Activated B cell treated with CpG ODN at 0.5 μM for 24 hours (primary cell): Measurements from ENCODE around the gene GPD1L. TPM values are rescaled to one million over a fixed set of nuclear protein-coding genes. Genes with fewer than 3 reads are reported as not detected.

ENCODE experiments used
- ATAC-seq: fragments of 200-7000 bp; cut with Tn5 transposase; one replicate; pipeline ENCODE4 v1.10.0; 2021; ENCODE audit warnings: low read depth, mild to moderate bottlenecking, moderate library complexity
- CTCF ChIA-PET: fragments of 350-600 bp; sonication (Branson Sonifier 250); formaldehyde crosslinking; loops from one replicate; lab custom pipeline; 2021; ENCODE audit warnings: antibody characterized with exemption; lab: Charles Lee
- POLR2A ChIA-PET: fragments of 350-600 bp; sonication (Branson Sonifier 250); formaldehyde crosslinking; loops from one replicate; lab custom pipeline; 2021; ENCODE audit warnings: antibody characterized with exemption; lab: Charles Lee
- DNase-seq: peaks from one replicate; pipeline ENCODE4 v3.0.0; 2022
- H3K27ac Mint-ChIP-seq: one replicate; pipeline ENCODE4 v1.8.0; 2020; ENCODE audit warnings: mixed read lengths
- H3K27me3 Mint-ChIP-seq: one replicate; pipeline ENCODE4 v1.8.0; 2021; ENCODE audit warnings: mixed read lengths
- H3K36me3 Mint-ChIP-seq: one replicate; pipeline ENCODE4 v1.8.0; 2021; ENCODE audit warnings: low read depth, mixed read lengths
- H3K4me1 Mint-ChIP-seq: one replicate; pipeline ENCODE4 v1.8.0; 2021; ENCODE audit warnings: mixed read lengths
- H3K4me3 Mint-ChIP-seq: one replicate; pipeline ENCODE4 v1.8.0; 2020; ENCODE audit warnings: mild to moderate bottlenecking, mixed read lengths
- H3K9me3 Mint-ChIP-seq: one replicate; pipeline ENCODE4 v1.8.0; 2020; ENCODE audit warnings: mixed read lengths
- intact Hi-C: fragments of 100-400 bp; cut with micrococcal nuclease; formaldehyde crosslinking; loops from one replicate; pipeline ENCODE4 v1.15.1; 2024
- total RNA-seq: library from RNA; stranded (reverse); gene quantifications from 2 replicates; pipeline ENCODE4 v1.2.3, GENCODE V29; 2022
- TF ChIP-seq, protein P1 (sequence below): fragments of 200-600 bp; IDR thresholded peaks from one replicate; pipeline ENCODE4 v1.8.0; 2022; ENCODE audit warnings: antibody characterized with exemption, mild to moderate bottlenecking

GPD1L gene
- total RNA-seq, 1 donor from 2014 or later: 8.2 TPM

GRCh38 chr3:32118215-32118614 lies 11.8 kb downstream of the GPD1L start:
- TF ChIP-seq, protein P1, sequence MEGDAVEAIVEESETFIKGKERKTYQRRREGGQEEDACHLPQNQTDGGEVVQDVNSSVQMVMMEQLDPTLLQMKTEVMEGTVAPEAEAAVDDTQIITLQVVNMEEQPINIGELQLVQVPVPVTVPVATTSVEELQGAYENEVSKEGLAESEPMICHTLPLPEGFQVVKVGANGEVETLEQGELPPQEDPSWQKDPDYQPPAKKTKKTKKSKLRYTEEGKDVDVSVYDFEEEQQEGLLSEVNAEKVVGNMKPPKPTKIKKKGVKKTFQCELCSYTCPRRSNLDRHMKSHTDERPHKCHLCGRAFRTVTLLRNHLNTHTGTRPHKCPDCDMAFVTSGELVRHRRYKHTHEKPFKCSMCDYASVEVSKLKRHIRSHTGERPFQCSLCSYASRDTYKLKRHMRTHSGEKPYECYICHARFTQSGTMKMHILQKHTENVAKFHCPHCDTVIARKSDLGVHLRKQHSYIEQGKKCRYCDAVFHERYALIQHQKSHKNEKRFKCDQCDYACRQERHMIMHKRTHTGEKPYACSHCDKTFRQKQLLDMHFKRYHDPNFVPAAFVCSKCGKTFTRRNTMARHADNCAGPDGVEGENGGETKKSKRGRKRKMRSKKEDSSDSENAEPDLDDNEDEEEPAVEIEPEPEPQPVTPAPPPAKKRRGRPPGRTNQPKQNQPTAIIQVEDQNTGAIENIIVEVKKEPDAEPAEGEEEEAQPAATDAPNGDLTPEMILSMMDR: no peak
- Mint-ChIP-seq H3K27ac (no peak overlapping the region), H3K27me3 (no peaks in the 10 kb centered on the region), H3K36me3 (peaks cover 10% of the 10 kb centered on the region), H3K4me1 (peaks cover 16% of the 10 kb centered on the region), H3K9me3 (peaks cover 2% of the 10 kb centered on the region), H3K4me3 (no peak overlapping the region)
- no peak for DNase-seq
- intact Hi-C loops: no loop called here
- ChIA-PET CTCF (no interaction called here), POLR2A (no interaction called here)
- no peak for ATAC-seq

DNA sequence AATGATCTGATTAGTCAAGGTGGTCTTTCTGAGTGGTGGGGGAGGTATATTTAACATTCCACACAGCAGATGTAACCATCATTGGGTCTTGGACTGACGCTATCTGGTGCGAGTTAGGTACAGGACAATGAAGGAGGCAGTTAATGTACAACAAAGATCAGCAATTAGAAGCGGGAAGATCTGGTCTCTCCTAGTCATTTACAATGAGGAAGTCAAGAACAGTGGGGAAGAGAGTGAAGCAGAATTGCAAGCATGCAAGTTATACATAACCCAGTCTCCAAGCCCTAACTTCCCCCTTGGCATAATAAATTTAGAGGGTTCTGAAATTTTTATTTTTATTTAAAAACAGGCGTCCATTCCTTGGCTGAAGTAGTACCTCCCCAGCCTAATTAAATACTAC lies 14.1 kb downstream of the GPD1L start:
- Mint-ChIP-seq H3K4me1 (peaks cover 2% of the 10 kb centered on the region), H3K27me3 (no peaks in the 10 kb centered on the region), H3K4me3 (no peak overlapping the region), H3K36me3 (no peaks in the 10 kb centered on the region), H3K27ac (no peak overlapping the region), H3K9me3 (no peaks in the 10 kb centered on the region)
- TF ChIP-seq, protein P1: no peak
- CTCF ChIA-PET: no interaction called here
- POLR2A ChIA-PET: no interaction called here
- no peak for DNase-seq
- intact Hi-C loops: no loop called here
- ATAC-seq: no peak

GRCh38 chr3:32121137-32121536 lies 14.7 kb downstream of the GPD1L start:
- intact Hi-C loops: no loop called here
- Mint-ChIP-seq H3K9me3 (no peaks in the 10 kb centered on the region), H3K36me3 (no peaks in the 10 kb centered on the region), H3K27me3 (no peaks in the 10 kb centered on the region), H3K27ac (no peak overlapping the region), H3K4me3 (no peak overlapping the region), H3K4me1 (peaks cover 2% of the 10 kb centered on the region)
- ChIA-PET POLR2A (no interaction called here), CTCF (no interaction called here)
- ATAC-seq: no peak
- TF ChIP-seq, protein P1: no peak
- no peak for DNase-seq

DNA sequence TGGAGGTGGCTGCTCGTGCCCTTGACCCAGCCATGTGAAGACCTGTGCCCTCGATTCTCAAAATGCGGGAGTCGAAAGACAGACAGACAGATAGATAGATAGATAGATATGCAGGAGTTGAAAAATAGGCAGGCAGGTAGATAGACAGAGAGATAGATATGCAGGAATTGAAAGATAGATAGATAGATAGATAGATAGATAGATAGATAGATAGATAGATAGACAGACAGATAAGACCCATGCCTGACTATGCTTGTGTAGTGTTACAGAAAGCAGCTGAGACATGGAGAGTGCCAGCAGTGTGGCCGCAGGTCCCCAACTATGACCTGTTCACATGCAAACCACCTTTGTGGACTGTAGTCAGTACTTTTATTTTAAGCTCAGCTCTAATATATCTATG lies 17.2 kb downstream of the GPD1L start:
- no peak overlapping the region for H3K27ac Mint-ChIP-seq
- DNase-seq (no peak), ATAC-seq (no peak)
- TF ChIP-seq, protein P1: no peak
- H3K4me3 Mint-ChIP-seq: no peak overlapping the region
- POLR2A ChIA-PET: no interaction called here
- H3K4me1 Mint-ChIP-seq: peaks cover 2% of the 10 kb centered on the region
- no peaks in the 10 kb centered on the region for H3K36me3 Mint-ChIP-seq
- CTCF ChIA-PET: no interaction called here
- intact Hi-C loops: no loop called here
- H3K27me3 Mint-ChIP-seq: no peaks in the 10 kb centered on the region
- no peaks in the 10 kb centered on the region for H3K9me3 Mint-ChIP-seq

DNA sequence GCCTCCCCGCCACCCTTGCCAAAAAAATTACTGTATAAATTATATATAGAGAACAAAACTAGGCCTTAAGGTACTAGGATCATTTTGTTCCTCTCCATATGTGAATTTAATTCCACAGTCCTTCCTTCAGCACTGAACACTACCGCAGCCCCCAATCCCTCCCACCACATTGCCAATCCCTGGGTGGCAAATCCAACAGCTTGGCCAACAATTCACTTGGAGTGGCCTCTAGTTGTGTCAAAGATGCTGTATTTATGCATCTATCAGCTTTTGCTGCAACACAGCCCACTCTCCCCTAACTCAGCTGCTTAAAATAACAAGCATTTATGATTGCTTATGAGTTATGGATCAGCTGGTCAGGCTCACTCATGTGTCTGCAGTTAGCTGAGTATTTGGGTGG lies 18.6 kb downstream of the GPD1L start:
- no peak overlapping the region for H3K27ac Mint-ChIP-seq
- ChIA-PET CTCF (interaction anchor here (1.0 to 1.5 kb wide), 2 partner anchors 19 to 107 kb away, joined by 3 to 6 read pairs; no protein-coding TSS in a partner anchor), POLR2A (no interaction called here)
- ATAC-seq (no peak), DNase-seq (no peak)
- no peaks in the 10 kb centered on the region for H3K27me3 Mint-ChIP-seq
- H3K9me3 Mint-ChIP-seq: no peaks in the 10 kb centered on the region
- H3K4me3 Mint-ChIP-seq: no peak overlapping the region
- intact Hi-C loops: no loop called here
- TF ChIP-seq, protein P1: no peak
- H3K4me1 Mint-ChIP-seq: peaks cover 2% of the 10 kb centered on the region
- H3K36me3 Mint-ChIP-seq: peaks cover 6% of the 10 kb centered on the region
